ENCODE results near the gene SKOR1. TPM values are rescaled to one million over a fixed set of nuclear protein-coding genes. Genes with fewer than 3 reads are reported as not detected.

Gene SKOR1
- total and polyA plus RNA-seq, 2 experiments from 2014 or later, result 0.11 TPM; not detected in 1

DNA sequence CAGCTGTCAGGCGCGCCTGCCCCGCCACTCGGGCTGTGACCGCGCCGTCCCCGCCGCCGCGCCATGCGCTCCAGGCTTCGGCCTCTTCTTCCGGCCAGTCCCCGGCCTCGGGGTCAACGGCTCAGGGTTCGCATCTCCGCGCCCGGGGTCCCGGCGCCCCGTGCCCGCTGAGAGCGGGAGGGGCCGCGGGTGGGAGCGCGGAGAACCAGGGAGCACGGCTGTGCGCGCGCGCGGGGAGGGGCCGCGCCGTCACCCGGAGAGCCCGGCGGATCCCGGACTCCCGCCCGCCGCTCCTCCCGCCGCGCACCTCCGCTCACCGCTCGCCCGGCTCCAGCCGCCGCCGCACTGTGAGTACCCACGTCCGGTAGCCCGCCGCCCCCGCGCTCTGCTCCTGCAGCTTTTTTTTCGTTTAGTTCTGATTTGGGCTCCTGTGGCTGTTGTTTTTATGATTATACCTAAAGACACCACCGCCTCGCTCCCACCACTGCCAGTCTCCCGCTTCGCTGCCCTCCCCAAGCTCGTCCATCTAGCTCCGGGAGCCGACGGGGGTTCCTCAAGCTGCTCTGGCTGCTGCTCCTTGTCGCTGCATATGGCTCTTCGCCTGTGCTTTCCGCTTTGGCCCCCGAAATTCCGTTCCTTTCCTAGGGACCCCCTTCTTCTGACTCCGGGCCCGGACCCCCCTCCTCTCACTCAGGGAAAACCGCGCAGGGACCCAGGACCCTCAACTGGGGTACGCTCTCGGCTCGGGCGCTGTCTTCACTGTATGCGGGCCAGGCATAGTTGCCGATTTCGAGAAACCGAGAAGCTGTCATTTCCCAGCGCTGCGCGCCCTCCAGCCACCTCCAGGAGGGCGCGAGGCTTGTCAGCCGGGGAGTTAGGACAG is 1.8 kb upstream of the SKOR1 start:
- no peaks in the 10 kb centered on the region for H3K79me2 ChIP-seq (ENCODE audit: insufficient read depth)
- H2AFZ ChIP-seq, result no peak overlapping the region
- H3F3A ChIP-seq (ENCODE audit: insufficient read depth), result no peaks in the 10 kb centered on the region
- no peaks in the 10 kb centered on the region for H3K9me3 ChIP-seq (ENCODE audit: low read depth)
- H3K4me3 ChIP-seq, result no peak overlapping the region
- no peaks in the 10 kb centered on the region for H3K9me2 ChIP-seq (ENCODE audit: insufficient read depth)
- no peaks in the 10 kb centered on the region for H3K4me1 ChIP-seq (ENCODE audit: insufficient read depth)
- 4 to 5% methylated on average over 44 to 61 of the region's 94 CpGs for WGBS, 2 experiments (ENCODE audit: low coverage in 1 of 2, low lambda C conversion rate in 2 of 2, missing lambda C conversion rate in 2 of 2)
- no peak for DNase-seq
- in situ Hi-C loops (cut with MboI), result no loop called here
- H3K9ac ChIP-seq, result no peak overlapping the region
- H3K27ac ChIP-seq, result no peak overlapping the region
- no peak overlapping the region for H3K4me2 ChIP-seq (ENCODE audit: unreplicated experiment)
- TF ChIP-seq EZH2phosphoT487 (IDR thresholded peaks at IDR 0.05; ENCODE audit: insufficient read depth, low read depth) (peak; percentile 84; the same call in 1 of the 2 replicates), EZH2 (IDR thresholded peaks at IDR 0.05; ENCODE audit: insufficient read depth, poor library complexity, severe bottlenecking) (peak; percentile 78)
- H3K36me3 ChIP-seq (ENCODE audit: low read depth), result no peaks in the 10 kb centered on the region
- H3K27me3 ChIP-seq (replicated peaks; ENCODE audit: insufficient read depth), result peaks cover 88% of the 10 kb centered on the region
- no peaks in the 10 kb centered on the region for H4K20me1 ChIP-seq (ENCODE audit: insufficient read depth)

DNA sequence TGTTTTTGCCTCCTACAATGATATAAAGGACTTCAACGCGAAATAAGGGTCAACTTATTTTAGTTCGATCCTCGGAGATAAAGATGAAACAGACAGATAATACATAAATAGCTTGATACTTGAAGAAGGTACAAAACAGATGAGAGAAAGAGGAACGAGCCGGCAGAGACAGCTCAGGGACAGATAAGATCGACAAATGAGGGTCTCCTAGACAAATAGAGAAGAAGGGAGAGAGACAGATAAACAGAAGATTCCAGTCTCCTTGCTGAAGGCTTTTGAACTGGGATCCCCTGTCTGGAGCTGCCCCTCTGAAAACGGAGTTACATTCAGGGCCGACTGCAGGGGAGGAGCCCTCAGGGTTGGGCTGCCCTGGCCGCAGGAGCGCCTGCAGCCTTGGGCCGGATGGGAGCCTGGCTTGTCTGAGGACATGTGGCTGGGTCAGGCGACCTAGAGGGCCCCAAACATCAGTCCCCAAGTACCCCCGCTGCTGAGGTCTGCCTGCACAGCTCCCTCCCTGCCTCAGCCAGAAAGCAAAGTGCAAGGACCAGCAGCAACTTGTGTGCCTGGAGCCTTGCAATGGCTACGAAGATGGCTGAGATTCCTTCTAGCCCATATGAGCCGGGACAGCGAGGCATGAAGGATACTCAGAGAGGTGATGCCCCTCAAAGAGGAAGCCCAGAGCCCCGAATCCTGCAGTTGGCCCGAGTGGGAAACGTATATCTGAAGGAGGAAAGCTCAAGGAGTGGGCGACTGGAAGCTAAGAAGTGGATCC is 926 bp upstream of the SKOR1 start:
- WGBS, 2 experiments (ENCODE audit: low coverage in 1 of 2, low lambda C conversion rate in 2 of 2, missing lambda C conversion rate in 2 of 2), result 6 to 7% methylated on average over 21 of the region's 21 CpGs
- in situ Hi-C loops (cut with MboI), result no loop called here
- no peak for DNase-seq
- no peaks in the 10 kb centered on the region for H3K4me1 ChIP-seq (ENCODE audit: insufficient read depth)
- H3F3A ChIP-seq (ENCODE audit: insufficient read depth), result no peaks in the 10 kb centered on the region
- no peak overlapping the region for H3K27ac ChIP-seq
- H3K9ac ChIP-seq, result no peak overlapping the region
- no peaks in the 10 kb centered on the region for H3K9me3 ChIP-seq (ENCODE audit: low read depth)
- TF ChIP-seq EZH2 (IDR thresholded peaks at IDR 0.05; ENCODE audit: insufficient read depth, poor library complexity, severe bottlenecking) (peak; percentile 74), EZH2phosphoT487 (IDR thresholded peaks at IDR 0.05; ENCODE audit: insufficient read depth, low read depth) (no peak)
- no peaks in the 10 kb centered on the region for H3K36me3 ChIP-seq (ENCODE audit: low read depth)
- H2AFZ ChIP-seq, result no peak overlapping the region
- no peaks in the 10 kb centered on the region for H3K9me2 ChIP-seq (ENCODE audit: insufficient read depth)
- no peak overlapping the region for H3K4me3 ChIP-seq
- peaks cover 93% of the 10 kb centered on the region for H3K27me3 ChIP-seq (replicated peaks; ENCODE audit: insufficient read depth)
- H4K20me1 ChIP-seq (ENCODE audit: insufficient read depth), result no peaks in the 10 kb centered on the region
- H3K4me2 ChIP-seq (ENCODE audit: unreplicated experiment), result no peak overlapping the region
- H3K79me2 ChIP-seq (ENCODE audit: insufficient read depth), result no peaks in the 10 kb centered on the region

DNA sequence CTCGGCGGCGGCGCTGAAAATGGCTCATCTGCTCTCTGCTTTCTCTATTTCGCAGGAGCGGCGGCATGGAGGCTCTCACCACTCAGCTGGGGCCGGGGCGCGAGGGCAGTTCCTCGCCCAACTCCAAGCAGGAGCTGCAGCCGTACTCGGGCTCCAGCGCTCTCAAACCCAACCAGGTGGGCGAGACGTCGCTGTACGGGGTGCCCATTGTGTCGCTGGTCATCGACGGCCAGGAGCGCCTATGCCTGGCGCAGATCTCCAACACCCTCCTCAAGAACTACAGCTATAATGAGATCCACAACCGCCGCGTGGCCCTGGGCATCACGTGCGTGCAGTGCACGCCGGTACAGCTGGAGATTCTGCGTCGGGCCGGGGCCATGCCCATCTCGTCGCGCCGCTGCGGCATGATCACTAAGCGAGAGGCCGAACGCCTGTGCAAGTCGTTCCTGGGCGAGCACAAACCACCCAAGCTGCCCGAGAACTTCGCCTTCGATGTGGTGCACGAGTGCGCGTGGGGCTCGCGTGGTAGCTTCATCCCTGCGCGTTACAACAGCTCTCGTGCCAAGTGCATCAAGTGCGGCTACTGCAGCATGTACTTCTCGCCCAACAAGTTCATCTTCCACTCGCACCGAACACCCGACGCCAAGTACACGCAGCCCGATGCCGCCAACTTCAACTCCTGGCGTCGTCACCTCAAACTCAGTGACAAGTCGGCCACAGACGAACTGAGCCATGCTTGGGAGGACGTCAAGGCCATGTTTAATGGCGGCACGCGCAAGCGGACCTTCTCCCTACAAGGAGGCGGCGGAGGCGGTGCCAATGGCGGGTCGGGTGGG is 790 bp downstream of the SKOR1 start:
- Histone ChIP-seq H3K79me2 (ENCODE audit: insufficient read depth) (no peaks in the 10 kb centered on the region), H3K27ac (no peak overlapping the region), H3K36me3 (ENCODE audit: low read depth) (no peaks in the 10 kb centered on the region), H3K27me3 (replicated peaks; ENCODE audit: insufficient read depth) (peaks cover 93% of the 10 kb centered on the region), H3K4me1 (ENCODE audit: insufficient read depth) (no peaks in the 10 kb centered on the region), H3K9ac (no peak overlapping the region), H3K9me2 (ENCODE audit: insufficient read depth) (no peaks in the 10 kb centered on the region), H2AFZ (no peak overlapping the region), H3F3A (ENCODE audit: insufficient read depth) (no peaks in the 10 kb centered on the region), H4K20me1 (ENCODE audit: insufficient read depth) (no peaks in the 10 kb centered on the region), H3K9me3 (ENCODE audit: low read depth) (no peaks in the 10 kb centered on the region), H3K4me2 (ENCODE audit: unreplicated experiment) (peak overlapping the region; percentile 28), H3K4me3 (peak overlapping the region; percentile 53)
- 21 to 29% methylated on average over 73 to 76 of the region's 77 CpGs for WGBS, 2 experiments (ENCODE audit: low coverage in 1 of 2, low lambda C conversion rate in 2 of 2, missing lambda C conversion rate in 2 of 2)
- in situ Hi-C loops (cut with MboI), result no loop called here
- no peak for DNase-seq
- TF ChIP-seq EZH2 (IDR thresholded peaks at IDR 0.05; ENCODE audit: insufficient read depth, poor library complexity, severe bottlenecking), result no peak
- no peak for TF ChIP-seq EZH2phosphoT487 (IDR thresholded peaks at IDR 0.05; ENCODE audit: insufficient read depth, low read depth)

All from GM23248 (cell line).